Measurements from ENCODE around the gene FCHSD2.

DNA sequence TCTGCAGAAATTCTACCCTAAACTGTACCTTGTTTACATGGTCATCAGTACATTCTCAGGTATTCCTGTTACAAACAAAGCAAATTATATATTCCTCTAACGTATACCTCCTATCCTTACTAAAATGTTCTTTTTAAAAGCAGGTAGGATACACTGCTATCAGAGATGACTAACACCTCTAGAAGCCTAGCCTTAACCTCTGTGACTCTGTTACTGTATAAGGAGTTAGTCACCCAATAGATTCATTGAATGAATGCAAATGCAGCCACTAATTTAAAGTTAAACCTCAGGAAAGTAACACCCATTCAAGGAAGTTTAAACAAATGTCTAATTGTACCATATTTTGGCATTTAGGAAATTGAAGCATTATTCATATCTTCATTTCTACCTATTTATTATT lies 82.2 kb downstream of the FCHSD2 start:
- TF ChIP-seq CTCF (IDR thresholded peaks at IDR 0.05) (no peak), EZH2 (IDR thresholded peaks at IDR 0.05; ENCODE audit: borderline replicate concordance, insufficient read depth, low read depth, low read length, poor library complexity, severe bottlenecking) (no peak)

Data from B cell (primary cell).